Activated CD4-positive, alpha-beta T cell treated with anti-CD3 and anti-CD28 coated beads, Interleukin-2, amount 50 U/mL, for 4 hours (primary cell): Measurements from ENCODE around the gene HOMEZ.
A peak's percentile ranks its signal among the peaks of the same experiment; 100 is the strongest.
"Not testable (repeated sequence)": the region's sequence is repeated elsewhere in the genome, so short reads cannot be mapped to it uniquely, and the experiment has no call there.

Experiments
- DNase-seq, 2 experiments: peaks; one replicate each; pipeline ENCODE4 v3.0.0-alpha.2; 2020

Gene HOMEZ

GRCh38 chr14:23277928-23278327, 8.0 kb downstream of the HOMEZ start:
- not testable (repeated sequence) for DNase-seq

- no peak for DNase-seq
These were observed 8.7 kb downstream of the HOMEZ start for GRCh38 chr14:23277189-23277588.

- no peak for DNase-seq
These were observed 10.5 kb downstream of the HOMEZ start for GRCh38 chr14:23275412-23275811.

- DNase-seq = no peak
These were observed 16.7 kb downstream of the HOMEZ start for GRCh38 chr14:23269193-23269592.

- DNase-seq = not testable (repeated sequence)
These were observed 25.1 kb downstream of the HOMEZ start for GRCh38 chr14:23260849-23261248.

- no peak for DNase-seq
These were observed 26.5 kb downstream of the HOMEZ start for GRCh38 chr14:23259426-23259825.

GRCh38 chr14:23258256-23258655, 27.7 kb downstream of the HOMEZ start:
- DNase-seq = no peak

- DNase-seq = no peak
These were observed 33.3 kb downstream of the HOMEZ start for GRCh38 chr14:23252420-23253333.

GRCh38 chr14:23252006-23252405, 33.9 kb downstream of the HOMEZ start:
- no peak for DNase-seq

- no peak for DNase-seq
These were observed 36.1 kb downstream of the HOMEZ start for GRCh38 chr14:23249824-23250223.

- no peak for DNase-seq
These were observed 37.3 kb downstream of the HOMEZ start for GRCh38 chr14:23248601-23249000.

GRCh38 chr14:23245282-23245681, 40.6 kb downstream of the HOMEZ start:
- no peak for DNase-seq

- DNase-seq = no peak
These were observed 42.9 kb downstream of the HOMEZ start for GRCh38 chr14:23243066-23243465.

GRCh38 chr14:23242076-23242475, 43.9 kb downstream of the HOMEZ start:
- no peak for DNase-seq

GRCh38 chr14:23241061-23241715, 44.7 kb downstream of the HOMEZ start:
- DNase-seq = not testable (repeated sequence)

GRCh38 chr14:23240661-23241060, 45.3 kb downstream of the HOMEZ start:
- DNase-seq = no peak

- peak; percentile 77 to 80 for DNase-seq
These were observed 47.9 kb downstream of the HOMEZ start, which contains the start of gene RNF212B for GRCh38 chr14:23237772-23238594. Gene RNF212B (plus strand): TSS chr14:23237936. CDS start chr14:23240346, 2,410 bp downstream.

GRCh38 chr14:23232241-23232808, 53.6 kb downstream of the HOMEZ start:
- DNase-seq = not testable (repeated sequence)

GRCh38 chr14:23228812-23229211, 57.1 kb downstream of the HOMEZ start:
- no peak for DNase-seq

- DNase-seq = no peak
These were observed 58.4 kb downstream of the HOMEZ start for GRCh38 chr14:23227566-23227965.

GRCh38 chr14:23224958-23225357, 61.0 kb downstream of the HOMEZ start:
- DNase-seq = not testable (repeated sequence)
